NCI-H2029 treated with DMSO at 0.1 percent for 48 hours (cell line): ENCODE data around the gene NAXD.
A peak's percentile ranks its signal among the peaks of the same experiment; 100 is the strongest.
"Not testable (repeated sequence)": the region's sequence is repeated elsewhere in the genome, so short reads cannot be mapped to it uniquely, and the experiment has no call there.

ENCODE experiments used
- DNase-seq: peaks from one replicate; lab custom pipeline; 2025; lab: John Stamatoyannopoulos, UW

The NAXD gene

DNA sequence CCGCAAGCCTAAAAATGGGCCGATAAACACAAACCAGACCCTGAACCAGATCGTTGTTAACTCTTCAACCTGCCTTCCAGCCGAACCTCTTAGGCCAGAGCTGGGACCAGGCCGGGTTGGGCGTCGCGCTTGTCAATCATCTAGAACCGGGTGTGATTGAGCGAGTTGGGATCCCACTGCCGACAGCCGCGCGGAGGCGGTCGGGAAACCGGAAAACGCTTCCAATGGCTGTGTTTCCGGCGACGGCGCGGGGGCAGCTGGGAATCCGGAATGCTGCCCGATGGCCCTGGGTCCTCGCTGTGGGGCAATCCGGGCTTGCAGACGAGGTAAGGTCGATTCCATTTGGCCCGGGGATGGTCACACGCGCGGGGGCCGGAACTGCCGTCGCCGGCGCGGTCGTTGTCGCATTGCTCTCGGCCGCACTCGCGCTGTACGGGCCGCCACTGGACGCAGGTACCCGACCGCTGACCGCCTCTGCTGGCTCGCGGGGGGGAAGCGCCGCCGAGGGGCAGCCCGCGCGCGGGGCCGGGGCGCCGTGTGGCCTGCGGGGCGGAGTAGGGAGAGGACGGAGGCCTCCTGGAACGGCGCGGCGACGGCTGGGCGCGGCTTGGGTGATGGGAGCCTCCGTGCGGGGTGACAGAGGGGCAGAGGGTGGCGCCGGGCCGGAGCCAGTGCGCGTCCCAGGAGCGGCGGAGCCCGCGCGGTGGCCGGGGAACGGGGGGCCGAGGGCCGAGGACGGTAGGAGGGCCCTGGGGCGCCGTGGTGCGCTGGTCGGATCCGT, at the start of gene NAXD:
NAXD (plus strand) TSS at position 224 of the 781 bp plus-strand sequence; CDS start at position 281, 57 bp downstream.
- DNase-seq: peak; percentile 94

DNA sequence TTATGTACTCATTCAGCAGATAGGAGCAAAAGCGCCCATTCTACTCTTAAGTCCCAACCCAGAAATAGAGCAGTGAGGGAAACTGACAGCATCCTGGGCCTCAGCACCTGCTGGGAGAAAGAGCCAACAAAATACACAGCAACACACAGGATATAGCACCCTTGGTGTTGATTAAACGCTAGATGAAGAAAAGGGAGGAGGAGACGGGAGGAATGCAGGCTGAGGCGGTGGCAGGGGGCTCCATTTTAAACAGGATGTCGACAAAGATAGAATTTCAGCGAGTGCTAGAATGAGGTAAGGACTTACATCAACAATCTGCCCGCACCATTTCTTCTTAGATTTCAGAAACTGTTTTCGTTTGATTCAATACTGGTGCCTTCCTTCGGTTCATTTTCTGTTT, 49.2 kb upstream of the NAXD start:
- no peak for DNase-seq

DNA sequence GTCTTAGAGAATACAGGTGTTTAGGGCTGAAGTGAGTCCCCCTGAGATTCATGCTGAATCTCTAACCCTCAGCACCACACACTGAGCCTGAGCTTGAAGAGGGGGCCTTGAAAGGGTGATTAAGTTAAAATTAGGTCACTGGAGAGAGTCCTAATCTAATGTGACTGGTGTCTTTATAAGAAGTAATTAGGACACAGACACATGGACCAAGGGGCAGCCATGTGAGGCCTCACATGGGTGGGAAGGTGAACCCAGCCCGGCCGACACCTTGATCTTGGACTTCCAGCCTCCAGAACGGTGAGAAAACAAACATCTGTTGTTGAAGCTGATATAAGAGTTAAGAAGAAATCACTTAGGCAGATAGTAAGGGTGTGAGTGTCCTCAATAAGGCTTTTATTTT, 46.7 kb upstream of the NAXD start:
- no peak for DNase-seq

DNA sequence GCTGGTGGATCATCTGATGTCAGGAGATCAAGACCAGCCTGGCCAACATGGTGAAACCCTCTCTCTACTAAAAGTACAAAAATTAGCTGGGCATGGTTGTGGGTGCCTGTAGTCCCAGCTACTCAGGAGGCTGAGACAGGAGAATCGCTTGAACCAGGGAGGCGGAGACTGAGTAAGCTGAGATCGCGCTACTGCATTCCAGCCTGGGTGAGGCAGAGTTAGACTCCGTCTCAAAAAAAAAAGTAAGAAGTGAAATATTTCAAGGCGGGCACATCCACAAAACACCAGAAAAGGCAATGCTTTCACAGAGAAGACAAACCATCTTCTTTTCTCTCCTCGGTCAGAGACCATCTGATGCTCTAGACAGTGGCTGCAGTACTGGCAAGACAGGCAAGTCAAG, 45.4 kb upstream of the NAXD start:
- not testable (repeated sequence) for DNase-seq

DNA sequence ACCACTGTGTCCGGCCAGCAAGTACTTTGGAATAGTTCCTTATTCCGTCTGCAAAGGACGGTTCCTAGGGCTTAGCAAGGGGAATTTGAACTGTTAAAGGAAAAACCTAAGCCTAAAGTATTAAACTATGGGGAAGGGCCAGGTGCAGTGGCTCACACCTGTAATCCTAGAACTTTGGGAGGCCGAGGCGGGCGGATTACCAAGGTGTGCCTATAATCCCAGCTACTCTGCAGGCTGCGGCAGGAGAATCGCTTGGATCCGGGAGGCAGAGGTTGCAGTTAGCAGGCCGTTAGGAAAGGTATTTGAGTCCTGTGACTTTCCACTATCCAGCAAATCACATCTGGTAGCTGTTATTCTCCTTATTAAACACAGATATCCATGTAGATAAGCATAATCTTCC, 44.5 kb upstream of the NAXD start:
- DNase-seq: no peak

DNA sequence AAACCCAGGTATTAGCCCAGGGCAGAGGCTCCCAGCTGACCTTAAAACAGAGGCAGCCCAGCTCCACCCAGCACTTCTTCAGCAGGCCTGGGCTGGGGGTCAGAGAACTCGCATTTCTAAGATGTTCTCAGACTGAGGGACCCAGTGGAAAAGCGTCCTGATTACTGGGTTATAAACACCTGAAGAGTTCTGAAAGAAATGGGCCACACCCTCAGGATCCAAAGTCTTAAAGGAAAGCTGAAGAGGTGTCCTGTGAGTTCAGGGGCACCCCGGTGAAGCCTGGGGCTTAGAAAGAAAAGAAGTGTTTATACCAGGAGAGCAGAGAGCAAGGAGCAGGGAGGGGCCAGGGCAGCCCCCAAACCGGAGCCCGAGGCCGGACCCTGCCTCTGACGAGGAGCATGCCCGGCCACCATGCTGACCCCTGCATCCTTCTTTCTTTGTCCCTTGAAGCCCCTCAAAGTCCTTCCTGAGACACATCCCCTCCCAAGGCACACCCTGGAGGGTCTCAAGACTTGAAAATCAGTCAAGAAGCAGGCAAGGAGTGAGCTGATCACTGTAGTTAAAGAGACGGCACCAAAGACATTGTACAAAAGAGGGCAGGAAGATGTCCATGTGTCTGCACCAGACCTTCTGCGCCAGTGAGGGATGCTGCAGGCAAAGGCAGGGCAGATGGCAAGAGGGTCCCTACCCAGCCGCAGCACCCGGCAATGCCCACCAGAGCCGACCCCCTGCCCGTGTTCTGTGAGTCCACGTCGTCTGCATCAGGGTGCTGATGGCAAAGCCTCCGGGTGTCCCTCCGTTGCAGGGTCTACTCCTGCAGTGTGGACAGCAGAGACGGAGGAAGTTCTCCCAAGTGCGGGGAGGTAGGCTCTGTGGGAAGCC, 43.2 kb upstream of the NAXD start:
- DNase-seq: no peak

DNA sequence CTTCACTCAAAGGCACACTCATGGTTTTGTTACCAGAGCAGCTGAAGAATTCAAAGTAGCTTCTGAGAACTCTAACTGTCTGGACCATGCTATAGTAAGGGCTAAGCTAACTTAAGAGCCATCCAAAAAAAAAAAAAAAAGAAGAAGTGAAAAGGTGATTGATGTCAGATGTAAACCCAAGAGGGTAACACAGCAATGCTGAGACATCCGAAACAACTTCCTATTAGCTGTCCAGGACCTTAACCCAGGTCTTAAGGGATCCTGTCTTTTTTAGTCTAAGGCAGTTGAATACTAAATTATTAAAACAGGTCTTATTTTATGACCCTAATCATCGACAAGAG, 42.6 kb upstream of the NAXD start:
- DNase-seq: no peak

DNA sequence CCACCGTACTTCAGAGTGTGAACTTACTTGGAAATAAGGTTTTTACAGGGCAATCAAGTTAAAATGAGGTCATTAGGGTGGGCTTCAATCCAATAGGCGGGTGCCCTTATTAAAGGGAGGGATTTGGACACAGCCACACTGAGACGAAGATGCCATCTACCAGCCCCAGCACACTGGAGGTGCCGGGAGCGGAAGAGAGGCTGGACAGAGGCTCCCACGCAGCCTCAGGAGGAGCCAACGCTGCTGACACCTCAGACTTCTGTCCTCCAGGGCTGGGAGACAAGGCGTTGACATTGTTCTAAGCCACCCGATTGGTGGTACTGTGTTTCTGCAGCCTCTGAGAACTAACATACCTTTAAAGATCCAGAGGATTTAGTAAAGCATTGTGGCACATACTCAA, 41.2 kb upstream of the NAXD start:
- DNase-seq: no peak

DNA sequence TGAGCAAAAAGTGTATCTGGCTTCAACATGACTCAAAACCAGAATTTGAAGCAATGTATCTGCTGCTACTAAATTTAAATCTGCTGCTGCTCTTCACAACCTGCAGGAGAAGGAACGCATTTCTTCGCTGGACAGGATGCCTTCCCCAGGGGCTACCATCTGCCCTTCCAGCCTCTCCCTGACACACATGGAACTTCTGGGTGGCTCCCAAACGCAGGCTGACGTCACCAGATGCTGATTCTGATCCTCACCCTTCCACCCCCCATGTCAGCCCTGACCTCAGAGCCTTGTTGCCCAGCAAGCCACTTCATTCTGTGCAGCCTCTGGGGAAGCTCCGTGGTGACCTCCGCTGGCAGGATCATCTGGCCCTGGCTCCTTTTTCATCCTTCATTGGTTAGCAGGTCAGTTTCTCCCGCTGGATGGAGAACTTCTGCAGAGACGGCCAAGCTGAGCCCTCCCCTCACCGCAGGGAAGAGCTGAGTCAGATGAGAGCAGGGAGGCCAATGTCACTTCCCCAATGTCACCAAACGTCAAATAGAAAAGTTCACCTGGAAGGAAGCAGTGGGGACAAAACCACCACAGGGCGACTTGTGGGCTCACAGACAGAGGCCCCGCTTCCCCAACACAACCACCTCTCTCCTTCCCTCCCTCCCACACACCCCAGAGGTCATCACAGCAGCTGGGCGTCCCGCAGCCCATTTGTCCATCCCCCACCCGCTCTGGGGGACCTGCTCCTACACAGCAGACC, 39.8 kb upstream of the NAXD start:
- DNase-seq: no peak

DNA sequence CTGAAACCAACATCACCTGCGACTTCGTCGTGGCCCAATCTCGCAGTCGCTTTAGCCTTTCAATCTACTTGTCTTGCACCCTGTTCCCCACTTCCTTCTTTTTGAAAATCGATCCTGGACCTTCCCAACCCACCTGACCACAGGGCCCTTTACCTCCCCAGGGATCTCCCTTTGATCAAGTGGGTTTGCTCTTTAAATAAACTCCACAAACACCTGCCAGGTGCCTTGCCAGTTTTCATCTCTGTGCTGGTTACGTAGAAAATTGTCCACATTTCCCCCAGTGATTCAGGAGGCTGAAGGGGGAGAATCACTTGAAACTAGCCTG, 39.3 kb upstream of the NAXD start:
- no peak for DNase-seq

DNA sequence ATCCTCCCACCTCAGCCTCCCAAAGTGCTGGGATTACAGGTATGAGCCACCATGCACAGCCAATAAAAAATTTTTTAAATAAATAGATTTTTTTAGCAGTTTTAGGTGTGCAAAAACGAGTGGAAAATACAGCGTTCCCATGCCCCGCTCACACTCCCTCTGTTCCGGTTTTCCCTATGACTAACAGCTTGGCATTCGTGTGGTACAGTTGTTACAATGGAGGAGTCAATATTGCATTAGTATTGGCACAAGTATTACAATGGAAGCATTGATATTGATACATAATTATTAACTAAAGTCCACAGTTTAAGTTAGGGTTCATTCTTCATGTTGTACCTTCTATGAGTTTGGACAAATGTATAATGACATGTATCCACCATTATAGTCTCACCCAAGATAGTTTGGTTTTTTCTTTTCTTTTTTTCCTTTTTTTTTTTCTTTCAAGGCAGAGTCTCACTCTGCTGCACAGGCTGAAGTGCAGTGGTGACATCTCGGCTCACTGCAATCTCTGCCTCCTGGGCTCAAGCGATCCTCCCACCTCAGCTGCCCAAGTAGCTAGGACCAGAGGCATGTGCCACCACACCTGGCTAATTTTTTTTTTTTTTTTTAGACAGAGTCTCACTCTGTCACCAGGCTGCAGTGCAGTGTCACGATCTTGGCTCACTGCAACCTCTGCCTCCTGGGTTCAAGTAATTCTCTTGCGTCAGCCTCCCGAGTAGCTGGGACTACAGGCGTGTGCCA, 38.4 kb upstream of the NAXD start:
- DNase-seq: no peak

DNA sequence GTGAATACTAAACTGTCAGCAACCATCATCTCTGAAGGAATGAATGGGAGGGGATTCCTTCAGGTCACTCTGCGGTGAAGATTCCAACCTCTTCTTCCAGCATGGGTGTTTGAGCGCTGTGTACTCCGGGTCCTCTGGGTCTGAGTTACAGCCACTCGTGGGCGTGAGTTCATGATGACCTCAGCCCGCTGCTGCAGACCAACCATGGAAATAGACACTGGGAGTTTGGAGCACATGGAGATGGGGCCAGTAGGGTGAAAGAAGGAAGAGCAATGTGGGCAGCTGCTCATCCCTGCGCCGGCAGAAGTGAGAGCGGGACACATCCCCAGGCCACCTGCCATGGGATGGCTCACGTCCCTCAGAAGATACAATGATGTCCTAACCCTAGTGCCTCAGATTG, 37.0 kb upstream of the NAXD start:
- no peak for DNase-seq

DNA sequence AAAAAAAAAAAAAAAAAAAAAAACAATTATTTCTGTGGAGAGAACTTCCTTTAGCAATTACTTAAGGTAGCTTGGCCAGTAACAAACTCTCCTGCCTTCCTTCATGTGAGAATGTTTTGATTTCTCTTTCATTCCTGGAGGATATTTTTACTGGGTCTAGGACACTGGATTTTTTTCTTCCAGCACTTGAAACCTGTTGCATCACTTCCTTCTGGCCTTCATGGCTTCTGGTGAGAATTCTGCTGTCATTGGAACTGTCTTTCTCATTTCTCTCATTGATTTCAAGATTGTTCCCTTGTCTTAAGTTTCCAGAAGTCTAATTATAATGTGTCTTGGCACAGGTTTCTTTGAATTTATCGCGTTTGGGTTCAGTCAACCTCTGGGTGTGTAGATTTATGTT, 34.5 kb upstream of the NAXD start:
- no peak for DNase-seq

DNA sequence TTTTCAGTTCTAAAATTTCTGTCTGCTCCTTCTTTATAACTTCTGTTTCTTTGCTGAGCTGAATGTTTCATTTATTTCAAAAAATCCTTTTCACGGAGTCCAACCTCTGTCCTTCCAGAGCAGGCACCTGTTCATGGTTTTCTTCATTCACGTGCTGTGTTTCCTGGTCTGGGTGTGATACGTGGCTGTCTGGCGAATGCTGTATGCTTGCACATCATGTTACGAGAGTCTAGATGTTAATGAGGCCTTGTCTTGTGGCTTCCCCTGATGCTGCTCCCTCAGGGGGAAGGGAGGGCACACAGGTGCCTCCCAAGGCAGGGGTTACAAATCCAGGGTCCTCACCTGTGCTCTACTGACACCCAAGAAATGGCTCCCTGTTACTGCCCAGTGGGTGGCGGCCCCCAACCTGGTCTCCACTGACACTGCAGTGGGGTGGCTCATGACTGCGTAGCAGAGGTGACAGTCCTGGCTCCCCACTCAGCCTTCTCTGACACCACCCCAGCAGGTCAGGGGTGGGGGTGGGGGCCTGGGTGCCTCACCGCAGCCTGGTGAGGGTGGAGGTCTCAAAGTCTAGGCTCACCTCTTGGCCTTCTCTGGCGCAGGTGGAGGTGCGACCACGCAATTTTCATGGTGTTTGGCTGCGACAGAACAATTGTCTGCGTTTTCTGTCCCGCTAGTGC, 33.7 kb upstream of the NAXD start:
- no peak for DNase-seq

DNA sequence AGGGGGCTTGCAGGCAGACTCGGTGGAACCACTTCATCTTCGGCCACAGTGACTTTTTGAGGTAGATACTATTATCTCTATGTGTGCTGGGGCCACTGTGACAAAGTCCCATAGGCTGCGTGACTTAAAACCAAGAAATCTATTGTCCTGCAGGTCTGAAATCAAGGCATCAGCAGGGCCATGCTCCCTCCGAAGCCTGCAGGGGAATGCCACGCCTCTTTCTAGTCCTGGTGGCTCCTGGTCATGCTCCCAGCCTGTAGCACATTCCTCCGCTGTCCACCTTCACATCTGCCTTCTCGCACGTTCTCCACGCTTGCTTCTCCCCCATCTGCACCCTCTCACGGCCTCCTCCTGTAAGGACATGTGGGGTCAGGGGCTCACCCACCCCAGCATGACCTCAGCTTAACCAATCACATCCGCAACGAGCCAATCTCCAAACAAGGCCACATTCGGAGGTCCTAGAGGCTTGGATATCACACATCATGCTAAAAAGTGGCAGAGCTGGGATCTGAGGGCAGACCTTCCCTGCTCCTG, 32.9 kb upstream of the NAXD start:
- DNase-seq: no peak

DNA sequence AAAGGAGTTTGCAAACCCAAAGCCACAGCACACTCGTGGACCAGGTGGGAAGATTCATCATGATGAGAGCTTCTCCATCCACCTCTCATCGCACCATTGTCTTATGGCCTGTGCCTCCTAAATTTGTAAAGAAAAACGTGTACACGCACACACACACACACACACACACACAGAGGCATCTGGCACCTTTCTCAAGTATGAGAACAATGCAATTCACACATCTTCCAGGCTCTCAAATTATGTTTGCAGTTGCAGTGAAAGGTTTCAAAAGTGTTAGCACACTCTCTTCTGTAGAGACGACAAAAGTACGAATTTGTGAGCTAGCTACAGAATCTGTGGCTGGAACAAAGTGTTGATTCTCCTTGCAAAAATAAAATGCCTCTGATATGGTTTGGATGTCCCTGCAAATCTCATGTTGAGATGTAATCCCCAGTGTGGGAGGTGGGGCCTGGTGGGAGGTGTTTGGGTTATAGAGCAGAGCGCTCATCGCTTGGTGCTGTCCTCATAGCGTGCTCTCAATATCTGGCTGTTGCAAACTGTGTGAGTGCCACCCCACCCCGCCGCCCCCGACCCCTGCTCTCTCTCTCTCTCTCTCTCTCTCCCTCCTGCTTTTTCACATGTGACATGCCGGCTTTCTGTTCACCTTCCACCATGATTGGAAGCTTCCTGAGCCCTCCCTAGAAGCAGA, 32.0 kb upstream of the NAXD start:
- no peak for DNase-seq

DNA sequence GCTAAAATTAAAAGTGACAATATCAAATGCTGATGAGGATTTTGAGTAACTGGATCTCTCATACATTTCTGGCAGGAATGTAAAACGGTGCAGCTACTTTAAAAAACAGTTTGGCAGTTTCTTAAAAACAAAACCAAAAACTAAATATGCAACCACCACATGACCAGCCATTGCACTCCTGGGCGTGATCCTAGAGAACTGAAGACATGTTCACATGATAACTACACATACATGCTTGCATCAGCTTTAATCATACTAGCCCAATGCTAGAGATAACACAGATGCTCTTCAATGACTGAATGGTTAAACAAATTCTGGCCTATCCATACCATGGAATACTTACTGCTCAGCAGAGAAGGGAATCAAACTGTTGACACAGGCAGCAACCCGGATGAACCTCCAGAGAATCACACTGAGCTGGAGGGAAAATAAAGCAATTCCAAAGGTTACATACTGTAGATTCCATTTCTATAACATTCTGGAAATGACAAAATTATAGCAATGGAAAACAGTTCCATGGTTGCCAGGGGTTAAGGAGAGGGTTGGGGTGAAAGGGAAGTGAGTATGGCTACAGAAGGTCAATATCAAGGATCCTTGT, 25.5 kb upstream of the NAXD start:
- no peak for DNase-seq

DNA sequence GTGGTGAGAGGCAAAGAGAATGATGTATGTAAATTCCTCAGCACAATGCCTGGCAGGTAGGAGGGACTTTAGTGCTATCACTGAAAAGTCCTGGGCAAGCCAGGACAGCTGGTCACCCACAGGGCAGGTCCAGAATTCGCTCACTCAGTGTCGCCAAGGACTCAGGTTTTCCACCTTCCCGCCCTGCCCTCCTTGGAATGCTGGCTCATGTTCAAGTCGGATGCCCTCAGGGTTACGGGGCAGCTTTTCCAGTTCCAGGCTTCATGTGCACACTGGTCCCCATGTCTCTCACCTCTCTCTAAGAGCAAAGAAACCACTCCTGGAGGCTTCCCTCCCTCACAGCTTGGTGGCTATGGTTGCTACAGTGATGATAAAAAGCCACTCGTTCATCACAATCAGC, 24.8 kb upstream of the NAXD start:
- DNase-seq: no peak

DNA sequence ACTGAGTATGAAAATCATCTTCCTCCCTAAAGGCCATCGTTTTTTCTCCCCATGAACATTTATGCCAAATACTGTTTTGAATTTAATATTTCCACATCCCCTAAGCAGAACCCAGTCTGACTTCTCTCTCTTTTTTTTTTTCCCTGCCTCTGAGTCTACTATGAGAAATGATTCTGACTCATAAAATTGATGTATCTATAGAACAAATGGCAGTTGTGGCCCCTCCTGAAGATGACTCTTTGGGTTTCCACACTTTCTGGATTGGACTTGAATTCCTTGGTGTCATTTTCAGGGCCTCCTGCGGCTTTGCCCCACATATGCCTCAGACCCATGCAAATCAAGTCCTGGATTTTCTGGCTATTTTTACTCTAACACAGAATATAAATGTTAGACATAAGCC, 22.7 kb upstream of the NAXD start:
- no peak for DNase-seq

DNA sequence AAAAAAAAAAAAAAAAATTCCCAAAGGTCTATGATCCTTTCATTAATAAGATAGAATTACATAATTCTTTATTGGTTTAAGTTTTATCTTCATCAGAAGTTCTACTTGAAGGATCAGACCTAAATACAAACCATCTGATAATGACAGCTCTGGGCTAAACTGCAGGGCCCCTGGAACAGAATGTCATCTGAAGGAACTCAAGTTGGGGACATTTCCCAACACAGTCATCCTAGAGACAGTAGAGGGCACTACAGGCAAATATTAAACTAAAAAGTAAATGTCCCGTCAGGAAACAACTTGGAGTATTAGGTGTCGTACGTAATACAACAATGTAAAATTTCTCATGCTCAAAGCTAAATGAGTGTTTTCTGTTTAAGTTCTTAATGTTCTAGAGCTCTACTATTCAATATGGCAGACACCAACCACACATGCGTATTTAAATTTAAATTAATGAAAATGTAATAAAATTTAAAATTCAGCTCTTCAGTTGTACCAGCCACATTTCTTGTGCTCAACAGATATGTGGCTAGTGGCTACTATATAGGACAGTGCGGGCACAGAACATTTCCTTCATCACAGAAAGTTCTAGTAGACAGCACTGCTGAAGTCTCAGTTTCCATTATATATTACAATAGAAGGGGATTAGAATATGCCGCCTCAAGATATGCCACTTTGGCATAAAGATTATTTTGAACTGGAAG, 21.8 kb upstream of the NAXD start:
- DNase-seq: peak; percentile 28
